Testis (tissue), 3 donors: ENCODE data around the gene ZBTB18. TPM values are rescaled to one million over a fixed set of nuclear protein-coding genes. Genes with fewer than 3 reads are reported as not detected.
"Not testable (repeated sequence)": the region's sequence is repeated elsewhere in the genome, so short reads cannot be mapped to it uniquely, and the experiment has no call there.

Source experiments
- DNase-seq: peaks from one replicate; pipeline ENCODE4 v3.0.0-alpha.2; 2019
- H3K27ac ChIP-seq, 2 donors: fragments of 200-600 bp; sonication (generic); one replicate each; pipeline ENCODE4 v1.5.1; 2019
- H3K27me3 ChIP-seq: fragments of 200-600 bp; sonication (generic); one replicate; pipeline ENCODE4 v1.5.1; 2019
- H3K36me3 ChIP-seq: fragments of 200-600 bp; sonication (generic); one replicate; pipeline ENCODE4 v1.5.1; 2017; ENCODE audit warnings: low read depth; ENCODE audit errors: missing control alignments
- H3K4me1 ChIP-seq: fragments of 200-600 bp; sonication (generic); one replicate; pipeline ENCODE4 v1.5.1; 2019
- H3K4me3 ChIP-seq, 2 donors: fragments of 200-600 bp; sonication (generic); one replicate each; pipeline ENCODE4 v1.5.1; 2017 to 2019
- H3K9me3 ChIP-seq: fragments of 200-600 bp; sonication (generic); one replicate; pipeline ENCODE4 v1.5.1; 2017
- POLR2A ChIP-seq: fragments of 450-650 bp; IDR thresholded peaks from one replicate; pipeline ENCODE4 v1.6.1; 2017; ENCODE audit warnings: antibody characterized with exemption, mild to moderate bottlenecking, moderate library complexity
- WGBS, 2 donors: methylation state at CpG; one replicate each; pipeline ENCODE4 v1.1.5; 2018; 5-methylcytosine and 5-hydroxymethylcytosine counted together
- intact Hi-C: fragments of 100-400 bp; cut with DNase I; formaldehyde crosslinking; loops from one replicate; pipeline ENCODE4 v1.15.1; 2023; ENCODE audit warnings: low total_unique reads
- polyA plus RNA-seq: library from polyadenylated mRNA; stranded (reverse); fragments of 350-450 nt; fragmentation: Illumina TruSeq; extraction: RNeasy Lipid Tissue Mini Kit (QIAGEN cat#74804); gene quantifications from one replicate; pipeline ENCODE4 v1.2.3, GENCODE V29; 2014; ENCODE audit warnings: low read depth, low replicate concordance; ENCODE audit not compliant: insufficient read depth
- total RNA-seq, 2 donors: library from RNA; depleted of rRNA; stranded (reverse); fragments of >200 nt; gene quantifications; one replicate each; pipeline ENCODE4 v1.2.3, GENCODE V29; 2016
- TF ChIP-seq, protein P1 (sequence below), 3 experiments: fragments of 450-650 bp in 2 of 3; fragments of 200-600 bp in 1 of 3; sonication (generic) in 1 of 3; IDR thresholded peaks; one replicate each; pipeline ENCODE4 v1.5.1; 2016 to 2019; ENCODE audit warnings: antibody characterized with exemption in 3 of 3, mild to moderate bottlenecking in 2 of 3, moderate library complexity in 1 of 3

Gene ZBTB18
- total and polyA plus RNA-seq, 3 donors from 2014 or later = 45.0 to 61.9 (median 54.3) TPM

DNA sequence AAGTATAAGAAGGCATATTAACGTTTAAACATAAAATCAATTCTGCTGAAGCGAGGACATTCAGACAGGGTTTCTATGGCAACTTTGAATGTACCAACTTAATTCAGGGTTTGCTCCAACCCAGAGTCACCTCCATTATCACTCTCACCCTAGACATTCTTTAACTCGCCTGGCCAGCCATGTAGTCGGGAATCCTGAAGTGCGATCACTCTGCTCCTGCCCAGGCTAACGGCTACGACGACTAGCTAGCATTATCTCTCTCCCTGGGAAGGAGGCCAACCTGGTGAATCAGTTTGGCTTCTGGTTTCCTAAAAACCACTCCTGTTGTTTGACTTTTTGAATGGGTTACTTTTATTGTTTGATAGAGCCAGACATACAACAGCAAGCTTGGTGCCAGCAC is 38.9 kb upstream of the ZBTB18 start:
- no peak for DNase-seq
- WGBS, 2 donors = 32 to 33% methylated on average over 8 of the region's 8 CpGs

DNA sequence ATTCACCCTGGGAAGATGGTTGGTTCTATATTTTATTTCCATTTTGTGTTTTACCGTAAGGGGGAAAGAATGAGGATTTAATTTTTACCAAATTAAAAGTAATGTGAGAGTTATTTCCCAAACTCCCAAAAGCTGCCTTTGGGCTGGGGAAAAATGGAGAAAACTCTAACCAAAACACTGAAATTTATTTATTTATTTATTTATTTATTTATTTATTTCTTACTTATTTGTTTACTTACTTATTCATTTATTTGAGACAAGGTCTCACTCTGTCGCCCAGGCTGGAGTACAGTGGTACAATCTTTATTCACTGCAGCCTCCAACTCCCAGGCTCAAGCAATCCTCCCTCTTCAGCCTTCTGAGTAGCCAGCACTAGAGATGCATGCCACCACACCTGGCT is 38.0 kb upstream of the ZBTB18 start:
- no peak for TF ChIP-seq POLR2A
- TF ChIP-seq, protein P1, sequence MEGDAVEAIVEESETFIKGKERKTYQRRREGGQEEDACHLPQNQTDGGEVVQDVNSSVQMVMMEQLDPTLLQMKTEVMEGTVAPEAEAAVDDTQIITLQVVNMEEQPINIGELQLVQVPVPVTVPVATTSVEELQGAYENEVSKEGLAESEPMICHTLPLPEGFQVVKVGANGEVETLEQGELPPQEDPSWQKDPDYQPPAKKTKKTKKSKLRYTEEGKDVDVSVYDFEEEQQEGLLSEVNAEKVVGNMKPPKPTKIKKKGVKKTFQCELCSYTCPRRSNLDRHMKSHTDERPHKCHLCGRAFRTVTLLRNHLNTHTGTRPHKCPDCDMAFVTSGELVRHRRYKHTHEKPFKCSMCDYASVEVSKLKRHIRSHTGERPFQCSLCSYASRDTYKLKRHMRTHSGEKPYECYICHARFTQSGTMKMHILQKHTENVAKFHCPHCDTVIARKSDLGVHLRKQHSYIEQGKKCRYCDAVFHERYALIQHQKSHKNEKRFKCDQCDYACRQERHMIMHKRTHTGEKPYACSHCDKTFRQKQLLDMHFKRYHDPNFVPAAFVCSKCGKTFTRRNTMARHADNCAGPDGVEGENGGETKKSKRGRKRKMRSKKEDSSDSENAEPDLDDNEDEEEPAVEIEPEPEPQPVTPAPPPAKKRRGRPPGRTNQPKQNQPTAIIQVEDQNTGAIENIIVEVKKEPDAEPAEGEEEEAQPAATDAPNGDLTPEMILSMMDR (IDR thresholded peaks at IDR 0.05) = no peak
- WGBS, 2 donors = 93 to 97% methylated on average over 2 of the region's 2 CpGs

More for the DNA sequence above, 38.9 kb upstream of the ZBTB18 start:
- Histone ChIP-seq H3K4me3 (no peak overlapping the region), H3K4me1 (no peaks in the 10 kb centered on the region), H3K36me3 (no peaks in the 10 kb centered on the region), H3K9me3 (no peaks in the 10 kb centered on the region), H3K27me3 (no peaks in the 10 kb centered on the region), H3K27ac (no peak overlapping the region)
- intact Hi-C loops = no loop called here
- TF ChIP-seq, protein P1 (IDR thresholded peaks at IDR 0.05) = no peak
- no peak for TF ChIP-seq POLR2A

DNA sequence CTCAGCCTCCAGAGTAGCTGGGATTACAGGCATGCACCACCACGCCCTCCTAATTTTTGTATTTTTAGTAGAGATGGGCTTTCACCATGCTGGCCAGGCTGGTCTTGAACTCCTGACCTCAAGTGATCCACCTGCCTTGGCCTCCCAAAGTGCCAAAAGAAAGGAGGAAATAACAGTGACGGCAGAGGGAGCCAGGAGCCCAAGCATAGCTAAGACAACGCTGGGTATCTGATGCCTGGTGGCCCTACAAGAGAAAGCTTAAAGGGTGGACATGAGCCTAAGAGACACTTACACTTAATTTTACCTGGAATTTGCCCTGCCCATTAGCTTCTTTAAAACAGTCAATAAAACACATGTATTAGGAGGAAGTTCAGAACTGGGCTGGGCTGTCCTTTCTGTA is 36.2 kb upstream of the ZBTB18 start:
- H3K4me3 ChIP-seq, H3K36me3 ChIP-seq, H3K4me1 ChIP-seq, H3K9me3 ChIP-seq, H3K27me3 ChIP-seq, DNase-seq, H3K27ac ChIP-seq, intact Hi-C loops: not testable (repeated sequence)
- 69 to 97% methylated on average over 3 of the region's 3 CpGs for WGBS, 2 donors

More for the DNA sequence above, 38.0 kb upstream of the ZBTB18 start:
- Histone ChIP-seq H3K36me3 (no peaks in the 10 kb centered on the region), H3K4me1 (no peaks in the 10 kb centered on the region), H3K27ac (no peak overlapping the region), H3K27me3 (no peaks in the 10 kb centered on the region), H3K4me3 (no peak overlapping the region), H3K9me3 (no peaks in the 10 kb centered on the region)
- intact Hi-C loops = no loop called here
- DNase-seq = no peak

DNA sequence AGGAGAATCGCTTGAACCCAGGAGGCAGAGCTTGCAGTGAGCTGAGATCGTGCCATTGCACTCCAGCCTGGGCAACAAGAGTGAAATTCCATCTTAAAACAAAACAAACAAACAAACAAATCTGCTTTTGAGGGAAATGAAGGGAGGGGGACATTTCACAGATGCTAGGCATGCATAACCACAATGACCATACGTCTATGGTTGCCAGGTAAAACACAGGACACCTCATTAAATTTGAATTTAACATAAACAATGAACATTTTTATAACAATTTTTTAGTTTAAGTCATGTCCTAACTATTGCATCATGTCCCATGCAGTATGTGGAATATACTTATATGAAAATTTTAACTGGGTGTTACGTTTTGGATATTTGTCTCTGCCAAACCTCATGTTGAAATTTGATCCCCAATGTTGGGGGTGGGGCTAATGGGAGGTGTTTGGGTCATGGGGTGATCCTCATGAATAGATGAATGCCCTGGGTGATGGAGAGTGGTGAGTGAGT is 31.0 kb upstream of the ZBTB18 start:
- 68 to 84% methylated on average over 4 of the region's 4 CpGs for WGBS, 2 donors
- Histone ChIP-seq H3K4me1 (no peaks in the 10 kb centered on the region), H3K4me3 (no peak overlapping the region), H3K27me3 (no peaks in the 10 kb centered on the region), H3K36me3 (no peaks in the 10 kb centered on the region), H3K27ac (no peak overlapping the region), H3K9me3 (no peaks in the 10 kb centered on the region)
- no peak for DNase-seq
- intact Hi-C loops = no loop called here
- TF ChIP-seq, protein P1 (IDR thresholded peaks at IDR 0.05) = no peak
- TF ChIP-seq POLR2A = no peak

DNA sequence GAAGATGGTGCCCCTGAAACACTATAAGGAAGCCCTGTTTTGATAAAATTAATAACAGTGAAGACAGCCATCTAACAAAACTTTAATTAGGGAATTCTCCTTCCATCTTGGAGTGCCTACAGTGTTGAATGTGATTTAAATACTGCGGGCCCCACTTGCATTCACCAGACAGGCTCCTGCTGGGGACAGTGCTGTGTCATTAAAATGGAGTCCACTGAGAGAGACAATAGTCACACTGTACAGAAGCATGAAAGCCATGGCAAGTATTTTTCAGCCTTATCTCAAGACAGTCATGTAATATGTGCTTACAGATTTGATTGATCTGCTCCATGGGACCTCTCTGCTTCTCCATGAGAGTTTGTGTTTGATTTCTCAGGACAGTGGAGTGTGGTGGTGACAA is 29.7 kb upstream of the ZBTB18 start:
- Histone ChIP-seq H3K27me3 (no peaks in the 10 kb centered on the region), H3K4me1 (no peaks in the 10 kb centered on the region), H3K9me3 (no peaks in the 10 kb centered on the region), H3K4me3 (no peak overlapping the region), H3K27ac (no peak overlapping the region), H3K36me3 (no peaks in the 10 kb centered on the region)
- intact Hi-C loops = no loop called here
- DNase-seq = no peak
- TF ChIP-seq POLR2A = no peak
- TF ChIP-seq, protein P1 (IDR thresholded peaks at IDR 0.05) = no peak
- 86 to 93% methylated on average over 1 of the region's 1 CpG for whole genome bisulfite sequencing, 2 donors
